A673 (cell line): ENCODE measurements around the gene URAD.

ENCODE experiments used
- EZH2 ChIP-seq: fragments of 200-600 bp; sonication (generic); IDR thresholded peaks from 2 replicates; pipeline ENCODE4 v1.6.1; 2017; ENCODE audit warnings: borderline replicate concordance, low read depth, mild to moderate bottlenecking, mixed read lengths, antibody characterized with exemption, low read length; ENCODE audit not compliant: poor library complexity, severe bottlenecking
- TF ChIP-seq, protein P1 (sequence below): fragments of 300-800, 200-600 bp; sonication (generic); conservative IDR thresholded peaks from 2 replicates; pipeline ENCODE4 v1.5.1; 2017; ENCODE audit warnings: low read depth, mild to moderate bottlenecking, antibody characterized with exemption, low read length, moderate library complexity, mixed read lengths

DNA sequence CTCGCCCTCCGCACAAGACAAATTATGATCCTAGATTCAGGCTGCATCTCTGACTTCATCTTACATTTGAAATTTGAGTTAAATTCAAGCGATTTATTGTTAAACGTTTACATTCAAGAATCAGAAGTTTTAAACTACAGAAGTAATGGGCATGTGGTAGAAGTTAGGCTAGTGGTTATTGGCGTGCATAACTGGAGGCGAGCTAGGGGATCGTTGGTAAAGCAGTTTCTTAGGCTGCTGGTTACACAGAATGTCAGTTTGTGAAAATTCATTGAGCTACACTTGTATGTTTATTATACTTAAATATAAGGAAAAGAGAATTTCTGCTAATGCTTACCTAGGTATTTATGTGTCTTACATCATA lies 18.6 kb downstream of the URAD start:
- TF ChIP-seq, protein P1, sequence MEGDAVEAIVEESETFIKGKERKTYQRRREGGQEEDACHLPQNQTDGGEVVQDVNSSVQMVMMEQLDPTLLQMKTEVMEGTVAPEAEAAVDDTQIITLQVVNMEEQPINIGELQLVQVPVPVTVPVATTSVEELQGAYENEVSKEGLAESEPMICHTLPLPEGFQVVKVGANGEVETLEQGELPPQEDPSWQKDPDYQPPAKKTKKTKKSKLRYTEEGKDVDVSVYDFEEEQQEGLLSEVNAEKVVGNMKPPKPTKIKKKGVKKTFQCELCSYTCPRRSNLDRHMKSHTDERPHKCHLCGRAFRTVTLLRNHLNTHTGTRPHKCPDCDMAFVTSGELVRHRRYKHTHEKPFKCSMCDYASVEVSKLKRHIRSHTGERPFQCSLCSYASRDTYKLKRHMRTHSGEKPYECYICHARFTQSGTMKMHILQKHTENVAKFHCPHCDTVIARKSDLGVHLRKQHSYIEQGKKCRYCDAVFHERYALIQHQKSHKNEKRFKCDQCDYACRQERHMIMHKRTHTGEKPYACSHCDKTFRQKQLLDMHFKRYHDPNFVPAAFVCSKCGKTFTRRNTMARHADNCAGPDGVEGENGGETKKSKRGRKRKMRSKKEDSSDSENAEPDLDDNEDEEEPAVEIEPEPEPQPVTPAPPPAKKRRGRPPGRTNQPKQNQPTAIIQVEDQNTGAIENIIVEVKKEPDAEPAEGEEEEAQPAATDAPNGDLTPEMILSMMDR = no peak
- TF ChIP-seq EZH2 = no peak
